Stimulated activated CD4-positive, alpha-beta T cell treated with anti-CD3 and anti-CD28 coated beads, Interleukin-2, amount 100 ng/mL, for 4 hours (primary cell): ENCODE data around the gene HCFC1.

Experiments used
- DNase-seq: peaks from one replicate; pipeline ENCODE4 v3.0.0-alpha.2; 2020; ENCODE audit warnings: low read depth

Gene HCFC1

DNA sequence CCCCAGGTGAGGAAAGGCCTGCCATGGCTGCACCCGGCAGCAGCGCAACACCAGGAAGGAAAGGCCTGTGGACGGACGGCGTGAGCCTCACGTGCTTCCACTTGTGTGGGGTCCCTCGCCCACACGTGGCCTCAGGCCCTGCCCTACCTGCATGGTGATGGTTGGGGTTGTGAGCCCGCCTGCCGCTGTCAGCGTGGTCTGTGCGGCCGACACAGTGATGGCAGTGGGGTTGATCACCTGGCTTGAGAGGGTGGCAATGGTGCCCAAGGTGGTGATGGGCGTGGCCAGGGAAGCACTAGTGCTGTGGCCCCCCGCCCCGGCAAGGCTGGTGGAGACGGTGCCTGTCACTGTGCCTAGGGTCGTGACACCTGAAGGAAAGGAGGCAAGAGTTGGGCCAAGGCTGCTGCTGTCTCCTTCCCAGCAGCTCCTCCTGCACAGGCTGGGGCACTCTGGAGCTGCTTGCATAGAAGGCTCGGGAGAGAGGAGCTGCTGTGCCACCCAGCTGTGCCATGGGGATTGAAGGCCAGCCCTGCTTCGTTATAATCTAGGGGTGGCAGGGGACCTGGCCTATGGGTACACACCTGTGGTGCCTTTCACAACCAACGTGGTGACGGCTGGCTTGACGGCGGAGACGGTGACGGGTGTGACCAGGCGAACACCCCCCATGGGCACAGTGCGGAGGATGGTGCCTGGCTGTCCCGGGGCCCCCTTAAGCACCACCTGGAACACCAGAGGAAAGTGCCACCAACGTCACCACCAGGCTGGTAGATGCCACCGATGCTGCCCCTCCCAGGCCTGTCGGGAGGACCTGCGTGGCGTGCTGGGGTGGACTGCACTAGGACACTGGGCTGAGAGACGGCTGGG, 15.3 kb downstream of the HCFC1 start:
- DNase-seq, result no peak

DNA sequence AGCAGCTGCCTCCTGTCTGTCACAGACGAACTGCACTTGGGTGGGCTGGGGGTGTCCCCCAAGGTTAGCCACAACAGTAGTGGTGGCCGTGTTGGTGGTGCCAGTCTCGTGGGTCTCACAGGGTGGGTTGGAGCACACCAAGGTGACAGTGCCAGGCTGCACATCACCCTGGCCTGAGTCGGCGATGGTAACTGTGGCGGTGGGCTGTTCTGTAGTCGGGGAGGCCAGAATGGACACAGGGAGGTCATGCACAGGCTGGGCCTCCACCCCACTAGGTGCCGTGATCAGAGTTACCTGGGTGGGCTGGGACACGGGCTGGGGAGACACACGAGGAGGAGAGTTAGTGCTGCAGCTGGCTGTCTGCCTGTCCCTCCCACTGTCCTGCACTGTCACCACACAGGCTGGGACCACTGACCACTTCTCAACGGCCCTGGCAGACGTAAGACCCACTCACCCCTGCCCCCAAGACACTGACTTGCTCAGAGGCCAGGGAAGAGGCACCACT, 16.3 kb downstream of the HCFC1 start:
- no peak for DNase-seq

DNA sequence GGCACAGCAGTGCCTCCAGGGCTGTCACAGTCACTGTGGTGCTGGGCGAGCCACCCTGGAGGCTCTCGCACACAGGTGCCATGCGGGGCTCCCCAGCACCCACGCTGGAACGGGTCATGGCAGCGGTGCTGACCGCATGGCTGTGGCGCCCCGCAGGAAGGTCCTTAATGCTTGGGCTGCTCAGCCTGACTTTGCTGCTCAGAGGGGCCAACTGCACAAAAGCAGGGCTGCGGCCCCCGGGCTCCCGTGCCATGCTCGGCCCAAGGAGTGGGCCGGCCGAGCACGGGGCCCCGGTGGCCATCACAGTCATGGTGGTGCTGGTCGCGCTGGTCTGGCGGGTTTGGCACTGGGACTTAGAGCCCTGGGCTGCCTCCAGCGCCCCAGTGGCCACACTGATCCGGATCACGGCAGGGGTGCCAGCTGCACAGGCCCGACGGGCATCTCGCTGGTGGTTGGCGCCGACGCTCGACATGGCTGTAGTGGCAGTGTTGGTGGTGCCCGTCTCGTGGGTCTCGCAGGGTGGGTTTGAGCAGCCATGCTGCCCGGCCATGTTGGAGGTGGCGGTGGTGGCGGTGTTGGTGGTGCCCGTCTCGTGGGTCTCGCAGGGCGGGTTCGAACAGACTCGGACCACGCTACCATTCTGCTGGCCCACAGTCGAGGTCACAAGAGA, 16.9 kb downstream of the HCFC1 start:
- DNase-seq, result no peak

DNA sequence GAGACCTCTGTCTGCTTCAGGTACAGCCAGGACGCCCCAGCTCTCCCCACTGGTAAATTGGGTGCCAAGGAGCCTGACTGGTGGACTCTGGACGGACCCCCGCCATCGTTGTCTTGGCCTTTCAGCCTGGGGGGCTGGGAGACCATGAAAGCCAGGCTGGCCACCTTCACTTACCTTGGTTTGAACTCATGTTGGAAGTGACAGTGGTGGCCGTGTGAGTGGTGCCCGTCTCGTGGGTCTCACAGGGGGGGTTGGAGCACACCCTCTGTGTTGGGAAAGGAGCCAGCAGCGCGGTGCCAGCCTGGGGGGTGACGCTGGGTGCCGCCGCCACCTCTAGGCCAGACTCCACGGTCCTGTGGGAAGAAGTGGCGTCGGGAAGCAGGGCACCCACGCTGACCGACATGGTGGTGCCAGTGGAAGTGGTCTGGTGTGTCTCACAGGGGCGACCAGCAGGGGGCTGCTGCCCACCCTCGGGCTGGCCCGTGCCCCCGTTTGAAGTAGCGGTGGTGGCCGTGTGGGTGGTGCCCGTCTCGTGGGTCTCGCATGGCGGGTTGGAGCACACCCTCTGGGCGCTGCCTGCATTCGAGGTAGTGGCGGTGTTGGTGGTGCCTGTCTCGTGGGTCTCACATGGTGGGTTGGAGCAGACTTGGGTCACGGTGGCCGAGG, 17.6 kb downstream of the HCFC1 start:
- no peak for DNase-seq

DNA sequence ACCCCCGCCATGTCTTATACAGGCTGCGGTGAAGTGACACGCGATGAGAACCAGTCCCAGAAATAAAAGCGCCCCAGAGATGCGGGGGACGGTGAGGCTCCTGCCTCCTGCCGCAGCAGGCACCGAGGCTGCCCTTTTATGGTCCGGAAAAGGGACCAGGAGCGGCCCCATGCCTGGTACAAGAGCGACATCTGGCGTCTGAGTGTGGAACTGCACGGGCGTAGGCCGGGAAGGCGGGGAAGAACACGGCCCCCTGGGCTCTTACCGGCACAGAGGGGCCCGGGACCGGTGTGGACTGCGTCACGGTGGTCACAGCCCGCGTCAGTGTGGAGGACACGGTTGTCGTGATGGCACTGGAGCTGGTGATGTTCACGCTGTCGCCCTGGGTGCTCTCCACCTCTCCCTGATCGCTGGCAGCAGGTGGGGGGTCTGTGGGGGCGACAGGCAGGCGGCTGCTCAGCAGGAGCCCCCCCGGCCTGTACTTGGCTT, 18.2 kb downstream of the HCFC1 start:
- DNase-seq, result peak; percentile 54

DNA sequence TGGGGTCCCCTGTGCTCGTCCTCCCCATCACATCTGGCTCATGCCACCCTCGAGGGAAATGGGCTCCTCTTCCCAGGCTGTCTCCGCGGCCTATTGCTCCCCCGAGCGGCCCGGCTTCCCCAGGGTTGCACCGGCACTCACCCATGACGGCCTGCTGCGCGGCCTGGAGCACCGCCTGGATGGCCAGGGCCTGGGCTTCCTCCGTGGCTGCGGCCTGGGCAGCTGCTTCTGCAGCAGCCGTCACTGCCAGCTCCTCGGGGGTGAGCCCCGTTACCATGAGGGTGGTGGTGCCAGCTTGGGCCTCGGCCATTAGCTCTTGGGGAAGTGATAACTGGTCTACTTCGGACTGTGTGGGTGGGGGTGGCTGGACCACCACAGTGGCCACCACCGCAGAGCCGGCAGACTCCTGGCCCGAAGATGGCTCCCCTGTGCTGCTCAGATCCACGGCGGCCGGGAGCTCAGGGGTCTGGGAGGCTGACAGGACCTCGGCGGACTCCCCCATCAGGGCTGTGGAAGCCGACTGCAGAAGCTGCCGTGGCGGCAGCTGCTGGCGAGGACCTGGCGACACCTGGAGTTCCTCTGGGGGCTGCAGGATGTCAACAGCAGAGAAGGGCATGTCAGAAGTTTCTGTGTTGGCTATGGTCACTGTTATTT, 19.1 kb downstream of the HCFC1 start:
- no peak for DNase-seq

DNA sequence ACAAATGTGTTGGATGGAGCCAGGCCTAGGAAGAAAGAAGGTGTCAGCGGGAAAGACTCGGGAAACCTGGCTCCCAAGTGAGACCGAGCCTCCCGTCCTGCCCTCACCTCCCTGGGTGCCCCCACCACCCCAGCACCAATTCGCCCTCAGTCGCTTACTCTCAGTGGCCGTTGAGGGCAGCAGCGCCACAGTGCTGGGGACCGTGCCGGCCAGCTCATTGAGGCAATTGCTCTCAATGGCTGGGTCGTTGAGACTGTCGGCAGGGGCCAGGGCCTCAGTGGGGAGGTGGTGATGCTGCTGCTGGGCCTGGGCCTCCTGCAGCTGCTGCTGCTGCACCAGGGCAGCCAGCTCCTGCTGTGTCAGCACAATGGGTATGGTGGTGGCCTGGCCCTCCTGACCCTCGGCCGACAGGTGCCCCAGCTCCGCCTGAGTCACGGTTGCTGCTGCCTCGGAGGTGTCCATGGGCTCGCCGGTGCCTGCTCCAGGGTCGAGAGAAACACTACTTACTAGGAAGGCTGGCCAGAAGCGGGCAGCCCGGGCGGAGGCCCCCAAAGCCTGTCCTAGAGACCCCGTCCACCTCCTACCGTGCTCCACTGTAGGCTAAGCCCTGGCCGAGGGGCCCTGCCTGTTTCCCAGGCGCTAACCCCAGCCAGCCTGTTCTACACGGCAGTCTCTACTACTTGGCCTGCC, 19.8 kb downstream of the HCFC1 start:
- DNase-seq, result no peak

DNA sequence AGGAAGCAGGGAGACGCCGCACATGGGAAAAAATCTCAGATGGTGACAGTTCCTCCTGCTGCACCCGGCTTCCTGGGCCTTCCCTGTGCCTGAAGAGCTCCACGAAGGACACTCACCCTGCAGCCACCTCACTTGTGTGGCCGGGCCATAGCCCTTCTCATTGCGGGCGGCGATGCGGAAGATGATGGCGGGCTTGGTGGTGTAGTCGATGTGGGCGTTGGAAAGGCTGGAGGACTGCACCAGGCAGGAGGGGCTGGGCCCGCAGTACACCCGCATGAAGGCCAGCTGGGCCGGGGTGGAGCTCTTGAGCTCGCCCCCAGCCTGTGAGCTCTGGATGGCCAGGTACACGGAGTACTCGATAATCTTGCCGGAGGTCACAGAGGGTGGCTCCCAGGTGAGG, 21.5 kb downstream of the HCFC1 start:
- DNase-seq, result no peak

DNA sequence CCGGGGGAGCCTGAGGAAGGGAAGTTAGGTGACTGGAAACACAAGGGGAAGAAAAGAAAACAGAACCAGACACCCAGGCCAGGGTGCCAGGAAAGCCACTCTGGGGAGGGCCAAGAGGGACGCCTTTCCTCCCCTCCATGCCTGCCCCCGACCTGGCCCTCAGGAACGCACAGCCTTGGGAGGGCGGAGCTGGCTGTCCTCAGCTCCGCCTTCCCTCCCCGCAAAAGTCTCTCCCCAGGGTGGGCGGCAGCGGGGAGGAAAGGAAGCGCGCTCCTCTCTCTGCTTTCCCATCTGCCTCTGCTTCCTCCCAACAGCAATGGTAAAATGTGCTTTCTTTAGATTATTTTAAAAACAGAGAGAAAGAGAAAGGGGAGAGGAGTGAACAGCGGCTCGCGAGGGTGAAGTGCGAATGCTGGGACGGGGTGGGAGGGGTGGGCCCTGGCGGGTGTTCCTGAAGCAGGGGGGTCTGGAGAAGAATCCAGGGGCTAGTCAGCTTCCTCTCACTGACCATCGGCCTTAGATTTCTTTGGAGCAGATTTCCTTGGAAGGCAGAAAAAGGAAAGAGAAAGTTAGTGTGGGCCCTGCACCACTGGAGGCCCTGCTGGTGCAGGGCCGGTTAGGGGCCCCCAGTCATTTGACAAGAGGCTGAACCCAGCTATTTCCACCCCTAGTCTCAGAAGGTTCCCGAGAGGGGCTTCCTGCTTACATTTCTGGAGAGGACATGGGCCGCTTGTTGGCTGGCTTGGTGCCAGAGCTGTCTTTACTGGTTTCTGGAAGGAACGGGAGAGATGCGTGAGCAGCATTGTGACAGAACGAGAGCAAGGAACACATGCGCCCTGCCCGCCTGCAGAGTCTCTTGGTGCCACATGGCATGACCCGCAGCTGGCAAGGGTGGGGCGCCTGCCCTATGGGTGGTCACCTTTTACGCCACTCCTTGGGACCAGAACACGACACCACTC, 22.5 kb downstream of the HCFC1 start:
- DNase-seq, result no peak

DNA sequence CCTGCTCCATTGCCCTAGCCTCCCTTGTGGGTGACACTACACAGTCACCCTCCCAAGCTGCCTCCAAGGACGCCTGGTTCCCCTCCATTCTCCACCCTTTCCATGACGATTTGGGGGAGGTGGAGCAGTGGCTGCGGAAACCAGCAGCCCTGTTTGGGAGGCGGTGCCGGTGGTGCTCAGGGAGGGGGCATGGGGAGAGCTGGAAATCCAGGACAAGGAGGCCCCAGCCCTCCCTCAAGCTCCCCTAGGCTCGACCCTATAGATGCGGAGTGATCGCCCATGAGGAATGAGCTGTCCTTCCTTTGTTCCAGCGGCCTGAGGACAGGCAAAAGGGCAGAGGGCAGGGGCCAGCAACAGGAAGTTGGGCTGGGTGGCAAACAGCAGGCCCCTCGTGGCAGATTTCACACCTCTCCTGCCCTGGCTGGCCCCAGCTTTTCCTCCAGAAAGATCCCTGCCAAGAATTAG, 23.6 kb downstream of the HCFC1 start:
- no peak for DNase-seq

DNA sequence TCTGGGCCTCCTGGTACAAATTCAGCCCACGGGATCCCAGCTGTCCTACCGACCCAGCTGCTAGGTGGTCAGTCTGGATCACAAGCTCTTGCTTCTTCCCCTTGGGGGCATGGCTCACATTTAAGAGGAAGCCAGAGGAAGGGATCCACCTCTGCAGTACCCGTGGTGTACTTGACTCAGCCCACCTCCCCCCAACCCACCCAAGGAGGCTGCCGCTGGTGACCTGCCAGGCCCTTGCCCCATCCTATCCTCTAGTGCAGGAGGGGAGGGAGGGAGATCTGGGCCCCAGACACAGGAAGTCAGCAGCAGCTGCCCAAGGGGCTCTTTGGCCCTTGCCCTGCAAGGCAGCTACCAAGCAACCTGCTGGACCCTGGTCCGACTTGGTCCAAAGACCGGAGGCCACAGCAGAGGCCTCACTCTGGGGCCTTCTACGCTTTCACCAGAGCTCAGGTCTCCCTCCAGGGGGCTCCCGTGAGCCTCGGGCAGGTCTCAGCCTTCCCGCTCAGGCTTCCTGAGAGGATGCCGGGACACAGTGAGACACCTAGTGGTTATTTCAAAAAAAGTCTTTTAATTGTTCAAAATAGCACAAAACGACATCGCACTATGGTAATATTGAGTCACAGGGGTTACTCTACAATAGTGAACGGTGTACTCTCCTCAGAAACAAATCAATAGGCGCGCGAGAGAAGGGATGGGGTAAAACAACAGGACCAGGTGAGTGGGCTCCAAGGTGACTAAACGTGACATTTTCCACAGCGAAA, 24.4 kb downstream of the HCFC1 start:
- DNase-seq, result peak; percentile 68

DNA sequence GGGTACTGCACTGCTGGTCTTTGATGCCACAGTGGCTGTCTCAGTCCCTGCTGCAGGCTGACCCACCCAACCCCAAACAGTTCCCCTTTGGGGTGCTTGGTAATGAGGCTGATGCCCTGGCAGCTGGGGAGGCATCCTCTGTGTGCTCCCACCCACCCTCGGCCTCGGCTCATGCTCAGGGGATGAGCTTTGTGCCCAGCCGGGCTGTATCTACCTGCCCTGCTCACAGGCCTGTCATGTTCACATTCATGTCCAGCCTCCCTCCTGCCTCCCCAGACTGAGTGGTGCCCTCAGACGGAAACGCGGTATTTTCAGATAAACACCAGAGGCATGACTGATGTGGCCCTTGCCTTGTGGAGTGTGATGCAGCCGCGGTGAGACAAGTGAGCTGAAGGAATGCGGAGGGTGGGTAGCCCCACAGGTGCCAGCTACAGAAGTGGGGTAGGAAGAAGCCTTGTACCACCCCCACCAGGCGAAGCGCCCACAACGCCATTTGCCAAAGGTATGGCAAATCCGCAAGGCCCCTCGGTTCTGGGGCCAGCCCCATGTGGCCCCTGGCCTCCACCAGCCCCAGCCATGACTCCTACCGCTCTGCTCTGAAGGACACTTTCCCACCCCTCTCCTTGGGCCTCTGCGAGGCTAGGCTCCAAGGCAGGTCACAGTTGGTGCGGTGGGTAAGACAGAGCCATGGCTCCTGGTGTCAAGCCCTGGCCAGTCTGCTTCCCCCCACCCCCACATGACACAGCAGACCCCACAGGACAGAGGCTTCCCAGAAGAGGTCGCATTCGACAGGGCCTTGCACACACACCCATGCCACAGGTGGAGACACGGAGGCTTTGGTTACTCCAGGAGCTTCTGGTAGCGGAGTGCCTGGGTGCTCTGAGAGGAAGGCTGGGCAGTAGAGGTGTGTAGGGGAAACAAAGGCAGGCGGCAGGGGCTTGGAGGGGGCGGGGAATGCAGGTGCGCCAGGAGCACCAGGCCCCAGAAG, 25.4 kb downstream of the HCFC1 start:
- no peak for DNase-seq

DNA sequence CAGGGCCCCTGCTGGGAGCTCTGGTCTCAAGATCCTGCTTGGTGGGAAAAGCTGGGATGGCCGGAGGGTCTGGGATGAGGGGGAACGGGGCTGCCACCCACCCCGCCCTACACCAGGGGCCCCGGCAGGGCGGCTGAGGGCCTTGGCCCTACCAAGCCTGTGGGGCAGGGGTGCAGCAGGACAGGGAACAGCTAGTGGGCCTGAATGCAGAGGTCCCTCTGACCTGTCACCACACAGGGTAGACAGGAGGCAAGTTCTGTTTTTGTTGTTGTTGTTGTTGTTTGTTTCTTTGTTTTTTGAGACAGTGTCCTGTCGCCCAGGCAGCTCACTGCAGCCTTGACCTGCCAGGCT, 26.8 kb downstream of the HCFC1 start:
- no peak for DNase-seq

DNA sequence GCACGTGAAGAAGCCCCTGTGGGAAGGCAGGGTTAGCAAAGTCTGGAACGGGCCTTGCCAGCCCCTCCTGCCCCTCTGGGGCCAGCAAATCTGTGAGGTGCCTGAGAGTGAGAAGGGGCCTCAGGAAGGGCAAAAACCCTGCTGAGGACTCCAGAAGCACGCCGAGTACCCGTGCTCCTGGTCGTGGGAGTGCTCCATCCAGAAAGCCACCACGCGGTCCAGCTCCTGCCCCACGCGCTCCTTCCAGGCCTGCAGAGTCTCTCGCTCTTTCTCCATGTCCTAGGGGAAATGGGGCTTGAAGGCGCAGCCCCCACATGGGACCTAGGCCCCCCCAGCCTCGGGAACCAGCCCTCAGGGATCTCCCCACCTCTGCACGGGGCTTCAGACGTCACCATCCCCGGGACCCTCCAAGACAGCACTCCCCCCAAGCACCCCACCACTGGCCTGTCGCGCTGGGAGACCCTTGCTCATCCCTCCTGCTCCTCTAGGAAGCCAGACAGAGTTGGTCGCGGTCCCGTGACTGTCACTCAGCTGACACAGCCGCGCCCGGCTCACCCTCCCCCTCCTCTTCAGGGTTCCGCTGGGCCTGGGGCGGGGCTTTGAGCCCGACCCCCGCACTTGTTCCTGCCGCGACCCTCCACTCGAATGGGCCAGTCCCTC, 27.3 kb downstream of the HCFC1 start, which contains the start of gene RENBP:
Gene RENBP (minus strand): TSS at position 504 of the 660 bp plus-strand sequence. CDS start 33 bp downstream, at position 471.
- no peak for DNase-seq

DNA sequence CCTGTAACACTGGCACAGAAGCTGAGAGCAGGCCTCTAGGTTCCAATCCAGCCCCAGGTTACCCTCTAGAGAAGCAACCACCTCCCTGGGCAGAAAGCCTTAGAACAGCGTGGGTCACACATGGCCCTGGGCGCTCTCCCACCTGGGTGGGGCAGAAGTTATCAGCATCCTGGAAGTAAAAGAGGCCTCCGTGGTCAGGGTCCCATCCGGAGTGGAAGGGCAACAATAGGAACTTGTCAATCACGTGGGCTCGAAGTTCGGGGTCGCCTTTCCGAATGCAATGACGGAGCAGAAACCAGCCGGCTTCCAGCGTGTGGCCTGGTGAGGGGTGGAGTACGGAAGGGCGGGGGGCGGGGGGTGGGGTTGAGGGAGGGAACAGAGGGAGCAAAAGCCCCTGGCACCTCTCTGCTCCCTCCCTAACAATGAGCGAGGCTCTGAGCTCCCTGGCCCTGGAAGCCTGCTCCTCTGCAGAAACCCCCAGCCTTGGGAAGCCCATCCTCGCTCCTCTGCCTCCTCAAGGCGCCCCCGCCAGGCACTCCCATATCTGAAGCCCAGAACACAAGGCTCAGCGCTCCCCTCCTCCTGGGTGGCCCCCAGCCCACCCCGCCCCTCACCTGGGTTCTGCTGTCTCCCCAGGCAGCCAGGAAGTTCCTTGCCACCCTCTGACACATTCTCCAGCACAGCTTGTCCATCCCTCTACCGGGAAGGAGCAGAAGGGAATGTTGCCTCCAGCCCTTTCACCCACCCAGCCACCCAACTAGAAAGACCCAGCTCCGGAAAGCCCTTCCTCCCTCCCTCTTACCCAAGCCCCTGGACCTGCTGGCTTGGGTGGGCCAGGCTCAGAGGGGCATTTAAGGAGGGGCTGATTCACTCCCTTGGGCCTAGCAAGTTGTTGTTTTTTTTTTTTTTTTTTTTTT, 30.0 kb downstream of the HCFC1 start:
- DNase-seq, result no peak

DNA sequence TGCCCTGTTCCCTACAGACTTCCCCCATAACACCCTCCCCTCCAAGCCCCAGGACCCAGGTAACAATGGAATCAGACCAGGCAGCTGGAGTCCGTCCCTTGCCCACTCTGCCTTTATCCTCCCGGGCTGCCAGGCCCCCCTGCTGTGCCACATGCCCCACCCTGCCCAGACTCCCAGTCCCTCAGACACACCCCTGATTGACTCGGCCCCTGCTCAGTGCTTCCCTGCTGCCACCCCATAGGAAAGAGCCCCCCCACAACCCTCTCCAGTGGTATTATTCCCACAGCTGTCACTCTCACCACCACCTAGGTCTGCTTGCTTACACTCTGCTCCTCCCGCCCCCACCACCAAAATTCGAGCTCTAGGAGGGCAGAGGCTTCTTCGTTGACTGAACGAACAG, 32.0 kb downstream of the HCFC1 start:
- no peak for DNase-seq
